HG02623 (cell line): Measurements from ENCODE around the gene ARPIN.

Source experiments
- ATAC-seq: cut with Tn5 transposase; IDR thresholded peaks from one replicate; pipeline ENCODE4 v1.9.1; 2021; ENCODE audit warnings: moderate library complexity; ENCODE audit not compliant: unreplicated experiment

The ARPIN gene

DNA sequence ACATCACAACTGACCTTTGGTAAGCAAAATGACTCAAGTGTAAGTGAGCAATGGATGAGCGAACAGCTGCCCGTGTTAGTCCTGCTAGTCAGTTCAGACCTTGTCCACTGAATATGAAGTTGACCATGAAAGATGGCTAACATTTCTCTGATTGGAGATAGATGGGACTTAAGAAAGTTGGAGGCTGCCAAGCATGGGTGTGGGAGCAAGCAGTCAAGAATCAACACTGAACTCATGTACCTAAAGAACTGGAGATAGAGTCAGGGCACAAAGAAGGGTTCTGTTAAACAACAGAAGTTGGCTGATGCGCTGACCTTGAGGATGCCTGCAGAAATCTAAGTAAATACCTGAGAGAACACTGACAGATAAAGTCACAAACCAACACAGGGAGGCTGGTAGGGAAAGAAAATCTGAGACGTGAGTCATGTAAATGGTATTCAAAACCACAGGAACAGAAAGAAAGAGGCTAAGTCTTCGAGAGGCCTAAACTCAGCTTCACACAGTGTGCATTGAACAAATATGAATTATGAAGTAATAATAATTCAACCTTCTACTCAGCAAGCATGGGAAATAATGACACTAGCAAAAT is 67.4 kb downstream of the ARPIN start:
- no peak for ATAC-seq
